ENCODE data around the gene C10orf143.

C10orf143 gene

DNA sequence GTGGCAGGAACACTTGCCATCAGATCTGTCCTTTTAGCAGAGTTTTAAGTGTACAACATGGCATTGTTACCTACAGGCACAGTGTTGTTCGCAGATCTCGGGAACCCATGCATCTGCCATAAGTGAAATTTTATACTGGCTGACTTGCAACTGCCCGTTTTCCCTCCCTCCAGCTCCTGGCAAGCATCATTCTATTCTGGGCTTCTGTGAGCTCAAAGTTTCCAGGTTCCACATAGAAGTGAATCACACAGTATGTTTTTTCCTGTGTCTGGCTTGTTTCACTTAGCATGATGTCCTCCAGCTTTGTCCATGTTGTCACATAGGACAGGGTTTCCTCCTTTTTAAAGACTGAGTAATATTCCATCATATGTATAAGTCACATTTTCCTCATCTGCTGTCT, 56.6 kb downstream of the C10orf143 start:
- TF ChIP-seq, protein P1, sequence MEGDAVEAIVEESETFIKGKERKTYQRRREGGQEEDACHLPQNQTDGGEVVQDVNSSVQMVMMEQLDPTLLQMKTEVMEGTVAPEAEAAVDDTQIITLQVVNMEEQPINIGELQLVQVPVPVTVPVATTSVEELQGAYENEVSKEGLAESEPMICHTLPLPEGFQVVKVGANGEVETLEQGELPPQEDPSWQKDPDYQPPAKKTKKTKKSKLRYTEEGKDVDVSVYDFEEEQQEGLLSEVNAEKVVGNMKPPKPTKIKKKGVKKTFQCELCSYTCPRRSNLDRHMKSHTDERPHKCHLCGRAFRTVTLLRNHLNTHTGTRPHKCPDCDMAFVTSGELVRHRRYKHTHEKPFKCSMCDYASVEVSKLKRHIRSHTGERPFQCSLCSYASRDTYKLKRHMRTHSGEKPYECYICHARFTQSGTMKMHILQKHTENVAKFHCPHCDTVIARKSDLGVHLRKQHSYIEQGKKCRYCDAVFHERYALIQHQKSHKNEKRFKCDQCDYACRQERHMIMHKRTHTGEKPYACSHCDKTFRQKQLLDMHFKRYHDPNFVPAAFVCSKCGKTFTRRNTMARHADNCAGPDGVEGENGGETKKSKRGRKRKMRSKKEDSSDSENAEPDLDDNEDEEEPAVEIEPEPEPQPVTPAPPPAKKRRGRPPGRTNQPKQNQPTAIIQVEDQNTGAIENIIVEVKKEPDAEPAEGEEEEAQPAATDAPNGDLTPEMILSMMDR (IDR thresholded peaks at IDR 0.05; ENCODE audit: control insufficient read depth, extremely low read depth, insufficient read depth) = no peak
- DNase-seq (ENCODE audit: low read depth) = no peak
- H3K4me3 ChIP-seq (ENCODE audit: low read depth, low read length) = no peak overlapping the region

DNA sequence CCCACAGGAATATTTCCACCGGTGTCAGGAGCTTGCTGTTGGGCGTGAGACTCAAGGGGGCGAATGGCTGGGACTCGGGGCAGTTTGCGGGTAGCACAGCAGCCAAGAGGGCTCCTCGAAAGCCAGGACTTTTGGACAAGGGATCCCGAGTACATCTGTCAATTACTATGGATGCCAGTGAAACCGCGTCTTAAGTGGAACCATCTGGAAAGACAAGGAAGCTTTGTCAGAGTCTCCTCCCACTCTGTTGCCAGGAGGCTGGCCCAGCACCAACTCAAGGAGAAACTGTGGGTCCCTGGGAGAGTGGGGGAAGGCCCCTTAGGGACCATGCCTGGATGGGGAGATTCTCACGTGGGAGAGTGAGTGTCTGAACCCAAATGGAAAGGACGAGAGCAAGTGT, 57.1 kb downstream of the C10orf143 start:
- H3K4me3 ChIP-seq (ENCODE audit: low read depth, low read length) = no peak overlapping the region
- TF ChIP-seq, protein P1 (IDR thresholded peaks at IDR 0.05; ENCODE audit: control insufficient read depth, extremely low read depth, insufficient read depth) = no peak

DNA sequence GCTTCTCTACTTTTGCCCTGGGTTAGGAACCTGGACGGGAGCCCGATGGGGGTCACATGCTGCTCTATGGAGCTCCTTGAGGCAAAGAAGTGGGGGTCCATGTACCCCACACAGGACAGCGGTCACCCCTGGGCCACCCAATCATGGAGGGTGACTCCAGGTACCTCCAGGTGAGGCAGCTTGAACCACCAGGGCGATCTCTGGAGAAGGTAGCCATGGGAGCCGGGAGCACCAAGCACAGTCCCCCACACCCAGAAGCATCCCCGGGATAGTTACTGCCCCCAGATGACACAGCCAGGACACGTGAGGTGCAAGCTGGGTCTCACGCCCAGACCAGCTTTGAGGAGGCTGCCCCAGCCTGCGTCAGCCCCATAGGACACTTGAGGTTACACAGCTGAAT, 58.4 kb downstream of the C10orf143 start:
- DNase-seq (ENCODE audit: low read depth) = no peak
- H3K4me3 ChIP-seq (ENCODE audit: low read depth, low read length) = no peak overlapping the region
- TF ChIP-seq, protein P1 (IDR thresholded peaks at IDR 0.05; ENCODE audit: control insufficient read depth, extremely low read depth, insufficient read depth) = no peak

More for the DNA sequence above, 57.1 kb downstream of the C10orf143 start:
- DNase-seq (ENCODE audit: low read depth) = no peak

DNA sequence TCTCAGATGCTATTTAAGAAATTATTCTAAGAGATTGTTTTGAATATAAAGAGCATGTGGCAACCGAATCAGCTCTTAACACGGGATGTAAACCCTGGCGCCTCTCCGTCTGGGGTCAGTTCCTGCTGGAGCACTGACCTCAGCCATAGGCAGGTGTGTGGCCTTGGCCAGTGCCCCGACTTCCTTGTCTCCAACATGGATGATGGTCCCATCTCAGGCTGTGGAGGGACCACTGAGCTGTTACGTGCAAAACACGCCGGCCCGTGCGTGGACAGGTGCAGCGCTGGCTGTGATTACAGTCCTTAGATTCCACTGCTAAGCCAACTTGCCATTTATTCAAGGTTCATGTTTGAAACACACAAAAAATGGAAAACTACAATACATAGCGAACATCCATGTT, 59.9 kb downstream of the C10orf143 start:
- no peak for DNase-seq (ENCODE audit: low read depth)
- H3K4me3 ChIP-seq (ENCODE audit: low read depth, low read length) = no peak overlapping the region
- TF ChIP-seq, protein P1 (IDR thresholded peaks at IDR 0.05; ENCODE audit: control insufficient read depth, extremely low read depth, insufficient read depth) = no peak

DNA sequence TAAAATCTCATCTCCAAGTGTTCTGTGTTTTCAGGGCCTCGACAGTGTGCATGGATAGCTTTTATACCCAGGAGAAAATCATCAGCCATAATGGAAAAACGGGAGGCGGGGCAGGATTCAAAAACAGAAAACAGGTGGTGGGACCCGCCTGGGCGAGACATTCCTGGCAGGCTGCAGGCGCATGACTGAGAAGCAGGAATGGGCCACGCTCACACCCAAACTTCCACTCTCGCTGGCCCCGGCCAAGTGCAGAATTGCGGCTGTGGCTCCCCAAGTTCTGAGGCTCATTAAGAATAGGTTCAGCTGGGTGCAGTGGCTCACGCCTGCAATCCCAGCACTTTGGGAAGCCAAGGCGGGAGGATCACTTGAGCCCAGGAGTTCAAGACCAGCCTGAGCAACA, 60.6 kb downstream of the C10orf143 start:
- no peak for DNase-seq (ENCODE audit: low read depth)
- TF ChIP-seq, protein P1 (IDR thresholded peaks at IDR 0.05; ENCODE audit: control insufficient read depth, extremely low read depth, insufficient read depth) = no peak
- H3K4me3 ChIP-seq (ENCODE audit: low read depth, low read length) = no peak overlapping the region

DNA sequence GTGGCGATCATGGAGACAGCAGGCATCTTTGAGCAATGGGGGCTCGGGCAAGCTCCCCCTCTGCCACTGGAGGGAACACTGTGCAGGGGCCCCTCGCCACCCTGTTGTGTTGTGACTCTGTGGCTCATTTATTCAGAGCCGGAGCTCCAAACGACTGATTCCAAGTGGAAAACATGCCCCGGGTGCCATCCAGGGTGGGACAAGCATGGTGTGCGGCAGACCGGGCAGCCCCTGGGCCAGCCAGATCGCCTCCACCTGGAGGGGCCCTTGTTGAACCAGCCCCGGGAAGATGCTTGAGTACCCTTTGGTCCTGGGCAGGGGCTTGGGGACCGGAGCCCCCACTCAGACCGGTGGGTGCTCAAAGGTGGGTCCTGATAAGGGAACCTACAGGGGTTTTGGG, 61.4 kb downstream of the C10orf143 start:
- no peak for DNase-seq (ENCODE audit: low read depth)
- TF ChIP-seq, protein P1 (IDR thresholded peaks at IDR 0.05; ENCODE audit: control insufficient read depth, extremely low read depth, insufficient read depth) = no peak
- H3K4me3 ChIP-seq (ENCODE audit: low read depth, low read length) = no peak overlapping the region

DNA sequence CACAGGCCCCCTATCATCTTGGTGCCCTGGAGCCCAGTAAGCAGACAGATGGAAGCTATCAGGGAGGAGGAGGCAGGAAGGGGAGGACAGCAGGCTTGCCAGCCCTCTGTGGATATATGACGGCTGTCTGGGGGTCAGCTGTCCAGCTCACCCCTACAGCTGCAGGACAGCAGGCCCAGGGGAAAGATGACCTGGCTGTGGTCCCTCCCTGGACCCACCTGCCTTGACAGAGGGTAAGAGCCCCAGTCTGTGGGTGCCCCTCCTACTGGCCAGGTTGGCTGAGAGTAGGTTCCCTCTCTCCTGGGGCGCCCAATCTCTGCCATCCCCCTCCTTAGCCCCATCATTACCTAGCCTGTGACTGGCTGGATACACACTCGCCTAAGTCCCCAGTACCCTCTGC, 62.5 kb downstream of the C10orf143 start:
- no peak for DNase-seq (ENCODE audit: low read depth)
- TF ChIP-seq, protein P1 (IDR thresholded peaks at IDR 0.05; ENCODE audit: control insufficient read depth, extremely low read depth, insufficient read depth) = no peak
- no peak overlapping the region for H3K4me3 ChIP-seq (ENCODE audit: low read depth, low read length)
